Astrocyte of the cerebellum (primary cell): Measurements from ENCODE around the gene CCDC159.
"Not testable (repeated sequence)": the region's sequence is repeated elsewhere in the genome, so short reads cannot be mapped to it uniquely, and the experiment has no call there.

ENCODE experiments used
- DNase-seq: peaks from one replicate; pipeline ENCODE4 v3.0.0-alpha.2; 2011; ENCODE audit warnings: low read depth
- H3K4me3 ChIP-seq: 2 replicates; pipeline ENCODE4 v1.5.1; 2011; ENCODE audit warnings: mild to moderate bottlenecking, low read depth, low read length, moderate library complexity
- in situ Hi-C: cut with HindIII; loops from 2 replicates; pipeline ENCODE4 v1.10.0; 2017; ENCODE audit warnings: low sequenced_read_pairs
- TF ChIP-seq, protein P1 (sequence below): IDR thresholded peaks from 2 replicates; pipeline ENCODE4 v1.5.1; 2012; ENCODE audit warnings: low read length, low read depth, moderate library complexity, mild to moderate bottlenecking; ENCODE audit errors: missing control alignments

The CCDC159 gene

DNA sequence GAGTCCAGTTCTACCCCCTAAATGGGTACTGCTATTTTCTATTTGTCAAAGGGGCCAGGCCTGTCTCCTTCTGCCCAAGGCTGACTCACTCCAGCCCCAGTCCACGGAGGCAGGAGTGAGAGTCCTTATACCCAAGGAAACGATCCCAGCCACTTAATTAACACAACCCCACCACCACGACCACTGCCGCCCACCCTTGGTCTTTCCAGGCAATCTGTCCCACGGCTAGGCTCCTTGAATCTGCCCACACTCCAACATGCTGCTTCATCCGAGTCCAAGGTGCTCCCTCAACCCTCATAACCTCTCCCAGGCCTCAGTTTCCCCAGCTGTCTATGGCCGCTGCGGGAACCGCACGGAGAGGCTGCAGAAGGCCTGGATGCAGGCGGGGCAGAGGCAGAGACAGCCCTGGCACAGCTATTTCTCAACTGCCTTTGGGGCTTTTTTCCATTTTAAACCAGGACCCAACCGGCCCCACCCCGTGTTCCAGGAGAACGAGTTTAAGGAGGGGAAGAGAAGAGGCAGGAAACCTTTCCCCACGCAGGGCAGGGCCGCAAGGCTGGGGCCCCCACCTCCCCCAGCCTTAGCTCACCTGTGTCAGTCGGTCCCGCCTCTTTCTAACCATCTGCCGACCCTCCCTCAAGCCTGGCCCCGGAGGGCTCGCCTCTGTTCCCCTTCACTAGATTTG, 7.6 kb upstream of the CCDC159 start:
- peak overlapping the region; percentile 43 for H3K4me3 ChIP-seq
- in situ Hi-C loops = no loop called here
- no peak for DNase-seq
- TF ChIP-seq, protein P1, sequence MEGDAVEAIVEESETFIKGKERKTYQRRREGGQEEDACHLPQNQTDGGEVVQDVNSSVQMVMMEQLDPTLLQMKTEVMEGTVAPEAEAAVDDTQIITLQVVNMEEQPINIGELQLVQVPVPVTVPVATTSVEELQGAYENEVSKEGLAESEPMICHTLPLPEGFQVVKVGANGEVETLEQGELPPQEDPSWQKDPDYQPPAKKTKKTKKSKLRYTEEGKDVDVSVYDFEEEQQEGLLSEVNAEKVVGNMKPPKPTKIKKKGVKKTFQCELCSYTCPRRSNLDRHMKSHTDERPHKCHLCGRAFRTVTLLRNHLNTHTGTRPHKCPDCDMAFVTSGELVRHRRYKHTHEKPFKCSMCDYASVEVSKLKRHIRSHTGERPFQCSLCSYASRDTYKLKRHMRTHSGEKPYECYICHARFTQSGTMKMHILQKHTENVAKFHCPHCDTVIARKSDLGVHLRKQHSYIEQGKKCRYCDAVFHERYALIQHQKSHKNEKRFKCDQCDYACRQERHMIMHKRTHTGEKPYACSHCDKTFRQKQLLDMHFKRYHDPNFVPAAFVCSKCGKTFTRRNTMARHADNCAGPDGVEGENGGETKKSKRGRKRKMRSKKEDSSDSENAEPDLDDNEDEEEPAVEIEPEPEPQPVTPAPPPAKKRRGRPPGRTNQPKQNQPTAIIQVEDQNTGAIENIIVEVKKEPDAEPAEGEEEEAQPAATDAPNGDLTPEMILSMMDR = no peak

DNA sequence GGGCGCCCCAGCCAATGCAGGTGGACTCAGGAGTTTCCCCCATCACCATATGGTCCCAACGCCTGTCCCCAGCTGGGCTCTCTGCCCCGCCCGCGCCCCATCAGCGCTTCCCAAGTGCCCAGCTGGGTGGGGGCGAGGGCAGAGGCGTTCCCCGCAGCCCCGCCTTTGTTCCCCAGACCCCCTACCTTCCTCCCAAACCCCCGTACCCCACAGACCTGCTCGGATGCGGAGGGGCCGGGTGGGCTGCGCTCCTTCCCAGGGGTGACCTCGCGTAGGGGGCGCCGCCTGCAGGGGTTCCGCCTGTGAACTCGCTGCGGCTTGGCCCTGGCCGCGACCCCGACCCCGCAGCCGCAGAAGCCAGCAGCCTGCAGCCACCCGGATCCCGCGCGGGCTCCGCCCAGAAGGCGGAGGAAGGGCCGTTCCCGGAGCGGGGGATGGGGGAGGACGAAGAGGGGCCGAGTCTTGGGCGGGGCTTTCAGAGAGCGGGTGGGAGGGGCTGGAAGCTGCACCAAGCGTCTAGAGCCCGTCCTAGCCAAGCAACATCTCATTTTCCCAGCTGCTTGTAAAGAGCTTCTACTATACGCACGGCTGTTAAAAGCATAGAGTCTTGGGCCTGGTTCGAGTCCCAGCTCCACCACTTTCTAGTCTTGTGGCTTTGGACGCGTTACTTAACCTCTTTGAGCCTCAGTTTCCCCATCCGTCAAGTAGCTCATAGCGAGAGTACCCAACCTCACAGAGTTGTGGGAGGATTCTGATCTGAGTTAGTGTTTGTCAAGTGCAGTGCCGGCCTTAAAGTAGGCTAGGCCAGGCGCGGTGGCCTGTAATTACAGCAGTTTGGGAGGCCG, 6.8 kb upstream of the CCDC159 start, which contains the start of gene RAB3D:
TSS of gene RAB3D (minus strand) at position 404 of the 845 bp plus-strand sequence. CDS start 2,258 bp downstream, outside the sequence.
- H3K4me3 ChIP-seq = peak within 1 kb of the TSS; percentile 43
- DNase-seq = peak; percentile 40
- TF ChIP-seq, protein P1 = no peak
- in situ Hi-C loops = no loop called here

DNA sequence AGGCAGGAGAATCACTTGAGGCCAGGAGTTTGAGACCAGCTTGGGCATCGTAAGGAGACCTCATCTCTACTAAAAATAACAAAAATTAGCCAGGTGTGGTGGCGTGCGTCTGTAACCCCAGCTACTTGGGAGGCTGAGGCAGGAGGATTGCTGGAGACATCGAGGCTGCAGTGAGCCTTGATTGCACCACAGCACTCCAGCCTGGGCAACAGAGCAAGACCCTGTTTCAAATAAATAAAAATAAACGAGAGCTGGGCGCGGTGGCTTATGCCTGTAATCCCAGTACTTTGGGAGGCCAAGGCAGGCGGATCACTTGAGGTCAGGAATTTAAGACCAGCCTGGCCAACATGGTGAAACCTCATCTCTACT, 6.2 kb upstream of the CCDC159 start:
- H3K4me3 ChIP-seq, in situ Hi-C loops, DNase-seq: not testable (repeated sequence)

DNA sequence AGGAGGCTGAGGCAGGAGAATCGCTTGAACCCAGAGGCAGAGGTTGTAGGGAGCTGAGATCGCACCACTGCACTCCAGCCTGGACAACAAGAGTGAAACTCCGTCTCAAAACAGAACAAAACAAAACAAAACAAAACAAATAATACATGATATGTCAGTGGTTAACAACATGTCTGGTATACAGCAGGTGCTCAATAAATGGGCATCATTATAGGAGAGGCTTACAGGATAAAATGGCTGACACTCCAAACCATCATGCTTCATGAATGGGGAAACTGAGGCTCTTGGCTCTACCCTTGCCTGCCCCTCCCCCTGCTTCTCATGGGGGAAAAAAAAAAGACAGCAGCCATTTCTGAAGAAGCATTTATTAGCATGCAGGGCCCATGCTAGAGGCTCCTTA, 3.9 kb upstream of the CCDC159 start:
- in situ Hi-C loops = no loop called here
- H3K4me3 ChIP-seq = no peak overlapping the region
- no peak for DNase-seq
- TF ChIP-seq, protein P1 = no peak

DNA sequence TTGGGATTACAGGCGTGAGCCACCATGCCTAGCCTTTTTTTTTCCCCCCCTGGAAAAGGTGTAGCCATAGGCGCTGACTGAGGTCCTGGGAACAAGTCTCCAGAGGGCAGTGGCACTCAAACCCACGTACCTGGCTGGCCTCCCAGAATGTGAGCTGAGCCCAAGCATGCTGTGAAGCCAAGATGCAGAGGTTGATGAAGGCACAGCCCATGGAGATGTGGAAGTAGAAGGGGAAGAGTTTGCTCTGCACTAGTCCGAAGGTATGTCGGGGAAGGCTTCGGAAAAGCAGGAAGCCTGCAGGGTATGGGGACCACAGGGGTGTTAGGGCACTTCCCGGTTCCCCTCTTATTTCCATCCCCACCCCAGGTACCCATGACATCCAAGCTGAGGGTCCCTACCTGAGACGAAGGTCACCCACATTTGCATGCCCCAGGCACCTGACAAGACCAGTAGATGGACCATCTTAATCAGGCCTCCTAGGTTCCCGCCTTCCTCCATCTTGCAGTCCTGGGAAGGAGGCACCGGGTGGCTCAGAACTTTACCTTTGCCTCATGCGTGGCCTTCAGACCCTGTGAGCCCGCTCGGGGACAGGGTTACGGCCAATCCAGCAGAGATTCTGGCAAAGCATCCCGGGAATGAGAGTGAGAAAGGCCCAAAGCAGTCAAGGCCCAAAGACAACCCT, 1.1 kb upstream of the CCDC159 start:
- TF ChIP-seq, protein P1 = no peak
- in situ Hi-C loops = no loop called here
- H3K4me3 ChIP-seq = peak overlapping the region; percentile 65
- no peak for DNase-seq

DNA sequence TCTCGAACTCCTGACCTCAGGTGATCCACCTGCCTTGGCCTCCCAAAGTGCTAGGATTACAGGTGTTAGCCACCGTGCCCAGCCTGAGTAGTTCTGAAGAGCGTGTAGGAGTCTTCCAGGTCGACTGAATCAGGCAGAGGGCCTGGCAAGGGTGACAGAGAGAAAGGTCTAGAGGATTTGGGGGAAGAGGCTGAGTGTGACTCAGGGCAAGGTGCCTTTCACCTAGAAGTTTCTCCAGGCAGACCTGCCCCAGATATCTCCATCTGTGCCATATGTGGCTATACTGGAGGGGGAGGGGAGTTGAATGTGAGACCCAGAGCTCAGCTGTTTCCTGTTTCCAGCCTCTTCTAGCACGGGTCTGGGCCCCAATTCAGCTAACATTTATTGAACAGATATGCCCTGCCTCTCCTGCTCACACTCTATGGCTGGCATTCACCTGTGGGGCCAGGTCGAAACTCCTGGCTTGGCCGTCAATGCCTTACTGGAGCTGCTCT, 1.3 kb downstream of the CCDC159 start:
- in situ Hi-C loops = no loop called here
- TF ChIP-seq, protein P1 = no peak
- no peak overlapping the region for H3K4me3 ChIP-seq
- no peak for DNase-seq

DNA sequence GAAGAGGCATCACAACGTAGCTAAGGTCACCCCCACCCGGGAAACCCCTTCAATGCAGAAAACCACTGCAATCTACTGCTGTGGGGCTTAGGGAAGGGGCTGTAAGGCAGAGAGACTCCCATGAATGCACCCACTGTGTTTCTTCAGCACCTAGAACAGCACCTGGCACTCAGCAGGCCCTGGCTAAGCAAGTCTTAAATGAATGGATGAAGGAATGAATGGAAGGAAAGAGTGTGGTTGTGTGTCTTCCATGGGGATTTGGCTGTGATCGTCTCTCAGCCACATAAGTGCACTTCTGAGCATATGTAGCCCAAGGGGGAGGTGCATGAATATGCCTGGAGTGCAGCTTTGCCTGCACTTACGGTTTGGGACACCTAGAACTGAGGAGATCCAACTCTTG, 2.9 kb downstream of the CCDC159 start:
- H3K4me3 ChIP-seq = no peak overlapping the region
- in situ Hi-C loops = no loop called here
- DNase-seq = no peak
- TF ChIP-seq, protein P1 = no peak

DNA sequence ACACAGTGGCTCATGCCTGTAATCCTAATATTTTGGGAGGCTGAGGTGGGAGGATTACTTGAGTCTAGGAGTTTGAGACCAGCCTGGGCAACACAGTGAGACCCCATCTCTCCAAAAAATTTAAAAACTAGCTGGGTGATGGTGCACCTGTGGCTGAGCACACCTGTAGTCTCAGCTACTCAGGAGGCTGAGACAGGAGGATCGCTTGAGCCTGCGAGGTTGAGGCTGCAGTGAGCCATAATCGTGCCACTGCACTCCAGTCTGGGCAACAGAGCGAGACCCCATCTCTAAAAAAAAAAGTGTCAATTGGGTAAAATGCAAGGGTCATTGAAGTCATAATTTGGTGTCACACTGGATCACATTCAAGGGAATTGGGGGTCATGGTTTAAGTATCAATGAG, 7.8 kb downstream of the CCDC159 start:
- in situ Hi-C loops, H3K4me3 ChIP-seq: not testable (repeated sequence)

More for the DNA sequence above, 7.8 kb downstream of the CCDC159 start:
- DNase-seq = not testable (repeated sequence)
